ENCODE measurements around the gene VPS37B. TPM values are rescaled to one million over a fixed set of nuclear protein-coding genes. Genes with fewer than 3 reads are reported as not detected.

VPS37B gene
- total and polyA plus RNA-seq, 2 donors (not counting 3 experiments of a cell fraction or from before 2014, with no cell fraction given): 39.5 to 45.9 TPM

DNA sequence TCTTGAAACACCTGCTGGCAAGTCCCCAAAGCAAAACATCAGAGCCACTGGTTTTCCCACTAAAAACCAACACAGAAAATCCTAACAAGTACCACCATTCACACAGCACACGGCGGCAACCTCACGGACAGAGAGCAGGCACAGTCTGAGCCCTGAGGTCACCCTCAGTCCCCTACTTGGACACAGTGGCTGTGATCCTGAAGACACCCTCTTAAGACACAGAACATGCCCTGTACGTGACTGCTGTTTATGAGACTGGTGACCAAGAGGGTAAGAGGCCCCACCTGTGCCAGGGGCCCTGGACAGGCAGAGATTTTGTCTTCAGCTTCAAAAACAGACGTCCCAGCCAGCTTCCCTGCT is 31.1 kb downstream of the VPS37B start:
- Histone ChIP-seq H3K27ac (ENCODE audit: insufficient read depth, low read depth, low read length) (no peak overlapping the region), H3K79me2 (ENCODE audit: control insufficient read depth, insufficient read depth, low read length) (peaks cover 4% of the 10 kb centered on the region), H4K20me1 (replicated peaks; ENCODE audit: control insufficient read depth, extremely low read depth, insufficient read depth, low read length) (no peaks in the 10 kb centered on the region), H3K9me3 (replicated peaks; ENCODE audit: control insufficient read depth, insufficient read depth, low read length) (no peaks in the 10 kb centered on the region), H3K4me1 (ENCODE audit: control insufficient read depth, extremely low read depth, insufficient read depth, low read length) (no peaks in the 10 kb centered on the region), H3K9ac (replicated peaks; ENCODE audit: extremely low read depth, insufficient read depth, low read length) (no peak overlapping the region), H3K27me3 (ENCODE audit: control insufficient read depth in 2 of 2, insufficient read depth in 2 of 2, low read length in 2 of 2) (no peaks in the 10 kb centered on the region), H3K4me3 (replicated peaks in 1 of 3; ENCODE audit: insufficient read depth in 1 of 3, low read depth in 1 of 3, low read length in 3 of 3) (no peak overlapping the region), H3K36me3 (ENCODE audit: control insufficient read depth in 2 of 2, extremely low read depth in 1 of 2, insufficient read depth in 2 of 2, low read length in 2 of 2) (peaks cover 24 to 36% of the 10 kb centered on the region in 2 experiments), H3K4me2 (ENCODE audit: insufficient read depth, low read length) (no peak overlapping the region), H2AFZ (ENCODE audit: low read depth, low read length) (no peak overlapping the region), H3K9me1 (replicated peaks; ENCODE audit: control insufficient read depth, extremely low read depth, insufficient read depth, low read length) (no peaks in the 10 kb centered on the region)
- dilution Hi-C loops (cut with MboI; ENCODE audit: extremely low pct_ligation_motif_present, low sequenced_read_pairs) (no loop called here), intact Hi-C loops (cut with micrococcal nuclease) (loop anchor here (5.0 kb wide), 1 partner anchor 372 kb away; no protein-coding TSS in a partner anchor)
- no peak for DNase-seq (ENCODE audit: low read depth, low spot score)
- CTCF ChIA-PET: interaction anchor here (1.0 to 10.5 kb wide), 8 partner anchors 15 to 373 kb away, joined by 3 to 200 read pairs (median 4); partner anchors contain the start of gene ABCB9
- FAIRE-seq: no peak
- no peak for TF ChIP-seq POLR2AphosphoS5 (IDR thresholded peaks at IDR 0.05; ENCODE audit: insufficient read depth, low read depth, low read length)
- no peak for TF ChIP-seq FOS (IDR thresholded peaks at IDR 0.05; ENCODE audit: borderline replicate concordance, insufficient read depth, low read length)
- TF ChIP-seq, protein P1, sequence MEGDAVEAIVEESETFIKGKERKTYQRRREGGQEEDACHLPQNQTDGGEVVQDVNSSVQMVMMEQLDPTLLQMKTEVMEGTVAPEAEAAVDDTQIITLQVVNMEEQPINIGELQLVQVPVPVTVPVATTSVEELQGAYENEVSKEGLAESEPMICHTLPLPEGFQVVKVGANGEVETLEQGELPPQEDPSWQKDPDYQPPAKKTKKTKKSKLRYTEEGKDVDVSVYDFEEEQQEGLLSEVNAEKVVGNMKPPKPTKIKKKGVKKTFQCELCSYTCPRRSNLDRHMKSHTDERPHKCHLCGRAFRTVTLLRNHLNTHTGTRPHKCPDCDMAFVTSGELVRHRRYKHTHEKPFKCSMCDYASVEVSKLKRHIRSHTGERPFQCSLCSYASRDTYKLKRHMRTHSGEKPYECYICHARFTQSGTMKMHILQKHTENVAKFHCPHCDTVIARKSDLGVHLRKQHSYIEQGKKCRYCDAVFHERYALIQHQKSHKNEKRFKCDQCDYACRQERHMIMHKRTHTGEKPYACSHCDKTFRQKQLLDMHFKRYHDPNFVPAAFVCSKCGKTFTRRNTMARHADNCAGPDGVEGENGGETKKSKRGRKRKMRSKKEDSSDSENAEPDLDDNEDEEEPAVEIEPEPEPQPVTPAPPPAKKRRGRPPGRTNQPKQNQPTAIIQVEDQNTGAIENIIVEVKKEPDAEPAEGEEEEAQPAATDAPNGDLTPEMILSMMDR (IDR thresholded peaks at IDR 0.05; ENCODE audit: extremely low read depth in 1 of 2, insufficient read depth in 1 of 2, low read depth in 1 of 2, low read length in 2 of 2): no peak
- TF ChIP-seq EZH2 (IDR thresholded peaks at IDR 0.05; ENCODE audit: borderline replicate concordance, low read depth, low read length, severe bottlenecking): no peak
- POLR2A ChIA-PET: no interaction called here
- BruUV-seq (replicated peaks): no TSS peak
